PC-3 (cell line): ENCODE measurements around the gene REN.

ENCODE experiments used
- EZH2 ChIP-seq: fragments of 300-600 bp; sonication (generic); IDR thresholded peaks from one replicate; pipeline ENCODE4 v1.6.1; 2017; ENCODE audit warnings: antibody characterized with exemption, mild to moderate bottlenecking, low read length; ENCODE audit not compliant: unreplicated experiment
- TF ChIP-seq, protein P1 (sequence below): fragments of 300-600 bp; sonication (generic); conservative IDR thresholded peaks from 2 replicates; pipeline ENCODE4 v1.5.1; 2017; ENCODE audit warnings: antibody characterized with exemption, low read depth, mild to moderate bottlenecking, low read length

DNA sequence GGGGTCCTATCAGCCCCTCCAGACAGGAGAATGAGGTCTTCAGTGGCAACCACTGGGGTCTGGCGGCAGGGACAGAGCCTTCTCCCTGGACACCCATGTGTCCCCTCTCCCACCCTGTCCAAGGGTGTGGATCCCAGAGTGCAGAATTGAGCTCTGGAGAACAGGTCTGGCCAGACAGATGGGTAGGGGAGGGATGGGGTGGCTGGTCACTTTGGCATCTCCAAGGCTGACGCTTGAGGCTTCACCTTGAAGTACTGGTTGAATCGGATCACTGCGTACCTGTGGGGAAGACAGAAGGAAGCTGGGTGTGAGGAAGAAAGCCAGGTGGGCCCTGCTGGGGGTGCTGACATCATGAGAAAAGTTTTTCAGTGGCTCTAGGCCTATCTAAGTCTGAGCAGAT lies 34.2 kb downstream of the REN start:
- TF ChIP-seq, protein P1, sequence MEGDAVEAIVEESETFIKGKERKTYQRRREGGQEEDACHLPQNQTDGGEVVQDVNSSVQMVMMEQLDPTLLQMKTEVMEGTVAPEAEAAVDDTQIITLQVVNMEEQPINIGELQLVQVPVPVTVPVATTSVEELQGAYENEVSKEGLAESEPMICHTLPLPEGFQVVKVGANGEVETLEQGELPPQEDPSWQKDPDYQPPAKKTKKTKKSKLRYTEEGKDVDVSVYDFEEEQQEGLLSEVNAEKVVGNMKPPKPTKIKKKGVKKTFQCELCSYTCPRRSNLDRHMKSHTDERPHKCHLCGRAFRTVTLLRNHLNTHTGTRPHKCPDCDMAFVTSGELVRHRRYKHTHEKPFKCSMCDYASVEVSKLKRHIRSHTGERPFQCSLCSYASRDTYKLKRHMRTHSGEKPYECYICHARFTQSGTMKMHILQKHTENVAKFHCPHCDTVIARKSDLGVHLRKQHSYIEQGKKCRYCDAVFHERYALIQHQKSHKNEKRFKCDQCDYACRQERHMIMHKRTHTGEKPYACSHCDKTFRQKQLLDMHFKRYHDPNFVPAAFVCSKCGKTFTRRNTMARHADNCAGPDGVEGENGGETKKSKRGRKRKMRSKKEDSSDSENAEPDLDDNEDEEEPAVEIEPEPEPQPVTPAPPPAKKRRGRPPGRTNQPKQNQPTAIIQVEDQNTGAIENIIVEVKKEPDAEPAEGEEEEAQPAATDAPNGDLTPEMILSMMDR = no peak
- no peak for TF ChIP-seq EZH2
